HG02763 (cell line): ENCODE measurements around the gene PARD6G.

Experiments used
- ATAC-seq: cut with Tn5 transposase; IDR thresholded peaks from one replicate; pipeline ENCODE4 v1.9.1; 2021; ENCODE audit warnings: mild to moderate bottlenecking, moderate library complexity; ENCODE audit not compliant: unreplicated experiment

The PARD6G gene

DNA sequence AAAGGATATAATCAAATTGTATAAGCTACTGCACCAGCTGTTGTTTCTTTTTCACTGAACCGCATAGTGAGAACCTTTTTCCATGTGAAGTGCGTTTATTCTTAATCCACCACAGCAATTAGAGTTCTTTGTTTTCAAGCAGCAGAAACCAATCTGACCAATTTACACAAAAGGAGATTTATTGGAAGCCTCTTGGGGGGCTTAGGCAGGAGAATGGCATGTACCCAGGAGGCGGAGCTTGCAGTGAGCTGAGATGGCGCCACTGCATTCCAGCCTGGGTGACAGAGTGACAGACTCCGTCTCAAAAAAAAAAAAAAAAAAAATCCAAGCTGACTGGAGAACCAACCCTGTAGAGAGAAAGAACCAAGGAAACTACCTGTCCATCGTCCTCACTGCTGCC is 128.2 kb downstream of the PARD6G start:
- ATAC-seq, result no peak

- ATAC-seq, result no peak
These were observed 132.3 kb downstream of the PARD6G start for GRCh38 chr18:80115035-80115434.

DNA sequence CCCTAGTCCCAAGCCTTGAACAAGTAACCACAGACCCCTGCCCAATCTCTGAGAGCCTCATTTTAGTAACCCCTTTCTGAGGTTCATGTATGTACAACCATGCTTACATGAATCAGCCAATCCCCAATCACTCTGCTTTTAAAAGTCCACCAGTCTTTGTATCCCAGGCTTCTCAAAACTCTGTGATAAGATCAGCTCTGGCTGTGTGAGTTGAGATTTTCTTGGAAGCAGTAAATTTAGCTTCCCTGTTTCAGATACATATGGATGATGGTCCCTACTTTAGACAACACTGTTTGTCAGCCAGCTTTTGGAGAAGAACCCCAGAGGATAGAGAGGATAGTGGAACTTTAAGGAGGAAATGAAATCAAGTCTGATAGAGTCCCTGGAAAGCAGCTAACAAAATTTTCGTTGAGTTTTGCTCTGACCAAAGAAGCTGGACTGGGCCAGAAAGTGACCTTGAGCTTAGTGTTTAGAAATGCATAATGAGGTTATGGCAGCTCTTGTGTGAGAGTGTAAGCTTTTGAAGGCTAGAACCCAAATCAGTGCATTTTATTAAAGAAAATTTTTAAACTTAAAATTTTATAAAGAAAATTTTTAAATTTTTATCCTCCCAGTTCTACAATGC is 134.6 kb downstream of the PARD6G start:
- ATAC-seq, result no peak

DNA sequence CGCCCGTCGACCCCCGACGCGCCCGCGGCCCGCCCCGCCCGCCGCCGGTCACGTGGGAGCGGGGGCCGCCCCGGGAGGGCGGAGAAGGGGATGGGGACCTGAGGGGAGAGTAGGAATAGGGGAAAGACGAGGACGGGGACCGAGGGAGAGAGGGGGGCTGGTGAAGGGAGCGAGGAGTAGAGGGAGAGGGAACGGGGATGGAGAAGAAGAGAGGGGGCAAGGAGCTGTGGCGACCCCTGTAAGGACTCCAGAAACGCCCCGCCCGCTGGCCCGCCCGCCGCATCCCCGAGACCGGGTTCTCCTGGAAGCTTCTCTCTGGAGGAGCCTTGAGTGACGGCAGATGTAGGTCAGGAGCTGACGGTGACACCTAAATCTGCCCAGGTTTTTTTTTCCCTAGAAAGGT is 137.6 kb downstream of the PARD6G start:
- ATAC-seq, result peak; percentile 31

DNA sequence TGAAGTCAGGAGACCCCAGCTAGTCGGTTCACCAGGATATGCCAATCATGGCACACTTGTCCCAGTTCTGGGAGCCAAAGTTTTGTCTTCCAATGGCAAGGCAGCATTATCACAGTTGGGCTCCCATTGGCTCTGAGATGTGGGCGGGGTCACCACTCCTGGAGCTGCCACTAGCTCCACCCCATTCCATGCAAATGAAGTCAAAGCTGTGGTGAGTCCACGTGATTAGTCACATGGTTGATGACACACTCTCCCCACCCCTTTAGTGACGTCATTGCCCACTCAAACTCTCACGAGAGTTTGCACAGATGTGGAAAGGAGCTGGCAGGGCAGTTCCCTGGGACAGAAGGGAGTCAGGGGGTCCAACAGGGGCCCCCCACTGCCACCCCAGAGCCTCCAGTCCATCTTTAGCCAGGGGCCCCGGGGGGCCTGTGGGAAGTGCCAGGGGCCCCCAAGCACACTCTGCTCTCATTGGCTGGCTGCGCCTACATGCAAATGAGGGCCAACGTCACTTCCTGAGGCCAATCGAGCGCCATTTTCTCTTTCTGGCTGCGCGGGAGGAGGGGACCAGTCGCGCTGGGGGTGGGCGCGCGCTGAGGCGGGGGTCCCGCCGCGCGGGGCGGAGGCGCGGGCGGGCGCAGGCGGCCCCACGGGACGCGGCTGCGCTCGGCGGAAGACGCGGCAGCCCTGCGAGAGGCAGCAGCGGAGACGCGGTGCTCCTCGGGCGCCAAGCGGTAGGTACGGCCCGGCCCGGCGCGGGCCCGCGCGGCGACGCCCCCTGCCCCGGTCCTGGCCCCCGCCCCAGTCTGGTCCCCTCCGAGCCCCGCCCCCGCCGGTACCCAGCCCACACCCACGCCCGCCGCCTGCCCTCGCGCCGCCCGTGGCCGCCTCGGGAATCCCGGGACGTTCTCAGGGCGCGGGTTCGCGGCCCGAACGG is 138.3 kb downstream of the PARD6G start, which contains the start of gene ADNP2:
Gene ADNP2 (plus strand): TSS at position 524 of the 937 bp plus-strand sequence. CDS start 8,281 bp downstream, outside the sequence.
- ATAC-seq, result peak; percentile 52

- no peak for ATAC-seq
These were observed 139.2 kb downstream of the PARD6G start for GRCh38 chr18:80108121-80108536.

DNA sequence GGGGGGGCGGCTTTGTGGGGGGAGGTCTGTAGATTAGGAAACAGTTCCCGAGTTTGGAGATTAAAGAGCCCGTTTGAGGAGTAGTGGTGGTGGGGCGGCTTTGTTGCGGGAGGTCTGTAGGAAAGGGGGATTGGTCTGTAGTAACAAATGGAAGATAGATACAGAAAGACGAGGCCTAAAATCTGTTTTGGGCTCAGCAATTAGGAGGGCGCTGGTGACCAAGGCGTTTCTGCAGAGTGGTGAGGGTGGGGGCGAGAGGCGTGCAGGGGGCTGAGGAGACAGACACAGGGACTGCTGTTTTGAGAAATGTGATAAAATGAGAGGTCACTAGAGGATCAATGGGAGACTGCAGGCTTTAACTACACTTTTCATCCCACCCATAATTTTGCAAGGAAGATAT is 139.9 kb downstream of the PARD6G start:
- ATAC-seq, result no peak
